NCI-H2081 (cell line): ENCODE data around the gene RNF149.

Experiments used
- DNase-seq, 2 experiments: peaks; one replicate each; lab custom pipeline; 2025; lab: John Stamatoyannopoulos, UW

The RNF149 gene

GRCh38 chr2:101294861-101295260, 13.6 kb downstream of the RNF149 start:
- DNase-seq = no peak

GRCh38 chr2:101293544-101293943, 15.0 kb downstream of the RNF149 start:
- no peak for DNase-seq

GRCh38 chr2:101291973-101292372, 16.5 kb downstream of the RNF149 start:
- DNase-seq = no peak

- DNase-seq = no peak
Observed at GRCh38 chr2:101290711-101291110, 17.8 kb downstream of the RNF149 start.

GRCh38 chr2:101287303-101287702, 21.2 kb downstream of the RNF149 start:
- DNase-seq = no peak

- no peak for DNase-seq
Observed at GRCh38 chr2:101286684-101287083, 21.8 kb downstream of the RNF149 start.

- no peak for DNase-seq
Observed at GRCh38 chr2:101282980-101283379, 25.5 kb downstream of the RNF149 start.

- no peak for DNase-seq
Observed at GRCh38 chr2:101281482-101281881, 27.0 kb downstream of the RNF149 start.

- no peak for DNase-seq
Observed at GRCh38 chr2:101278925-101279324, 29.6 kb downstream of the RNF149 start.

- DNase-seq = no peak
Observed at GRCh38 chr2:101277111-101277510, 31.4 kb downstream of the RNF149 start.

- DNase-seq = no peak
Observed at GRCh38 chr2:101274142-101274541, 34.4 kb downstream of the RNF149 start.

GRCh38 chr2:101273056-101273455, 35.4 kb downstream of the RNF149 start:
- DNase-seq = no peak

- no peak for DNase-seq
Observed at GRCh38 chr2:101272045-101272784, 36.3 kb downstream of the RNF149 start.

GRCh38 chr2:101270700-101271259, 37.7 kb downstream of the RNF149 start:
- no peak for DNase-seq

- no peak for DNase-seq
Observed at GRCh38 chr2:101267671-101268656, 40.5 kb downstream of the RNF149 start.

GRCh38 chr2:101265893-101266499, 42.5 kb downstream of the RNF149 start:
- no peak for DNase-seq

GRCh38 chr2:101264360-101264939, 44.1 kb downstream of the RNF149 start:
- no peak for DNase-seq

- no peak for DNase-seq
Observed at GRCh38 chr2:101263377-101263800, 45.1 kb downstream of the RNF149 start.

- DNase-seq = no peak
Observed at GRCh38 chr2:101262142-101262541, 46.4 kb downstream of the RNF149 start.

GRCh38 chr2:101258804-101259203, 49.7 kb downstream of the RNF149 start:
- DNase-seq = no peak

GRCh38 chr2:101256316-101256715, 52.2 kb downstream of the RNF149 start:
- no peak for DNase-seq

- no peak for DNase-seq
Observed at GRCh38 chr2:101255501-101255900, 53.0 kb downstream of the RNF149 start.
